ENCODE results near the gene CABYR.

Gene CABYR

GRCh38 chr18:24138789-24139616 lies at the start of gene CABYR:
CABYR (plus strand) TSS chr18:24139062; CDS start chr18:24143115, 4,053 bp downstream.
- peak in 55 of 56 donors; percentile 24 to 90 (median 72) for DNase-seq

- no peak for DNase-seq
These were observed 49.8 kb upstream of the CABYR start for GRCh38 chr18:24089076-24089475.

- no peak for DNase-seq
These were observed 49.1 kb upstream of the CABYR start for GRCh38 chr18:24089515-24090337.

DNA sequence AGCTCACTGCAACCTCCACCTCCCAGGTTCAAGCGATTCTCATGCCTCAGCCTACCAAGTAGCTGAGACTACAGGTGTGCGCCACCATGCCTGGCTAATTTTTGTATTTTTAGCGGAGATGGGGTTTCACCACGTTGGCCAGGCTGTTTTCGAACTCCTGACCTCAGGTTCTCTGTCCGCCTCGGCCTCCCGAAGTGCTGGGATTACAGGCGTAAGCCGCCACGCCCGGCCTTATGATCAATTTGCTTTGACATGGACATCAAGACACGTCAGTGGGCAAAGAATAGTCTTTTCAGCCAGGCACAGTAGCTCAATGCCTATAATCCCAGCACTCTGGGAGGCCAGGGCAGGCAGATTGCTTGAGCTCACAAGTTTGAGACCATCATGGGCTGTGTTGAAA lies 48.0 kb upstream of the CABYR start:
- no peak for DNase-seq

GRCh38 chr18:24094561-24094960 lies 44.3 kb upstream of the CABYR start:
- no peak for DNase-seq

- no peak for DNase-seq
These were observed 42.9 kb upstream of the CABYR start for GRCh38 chr18:24095976-24096375.

- DNase-seq: no peak
These were observed 35.4 kb upstream of the CABYR start for GRCh38 chr18:24103320-24104021.

DNA sequence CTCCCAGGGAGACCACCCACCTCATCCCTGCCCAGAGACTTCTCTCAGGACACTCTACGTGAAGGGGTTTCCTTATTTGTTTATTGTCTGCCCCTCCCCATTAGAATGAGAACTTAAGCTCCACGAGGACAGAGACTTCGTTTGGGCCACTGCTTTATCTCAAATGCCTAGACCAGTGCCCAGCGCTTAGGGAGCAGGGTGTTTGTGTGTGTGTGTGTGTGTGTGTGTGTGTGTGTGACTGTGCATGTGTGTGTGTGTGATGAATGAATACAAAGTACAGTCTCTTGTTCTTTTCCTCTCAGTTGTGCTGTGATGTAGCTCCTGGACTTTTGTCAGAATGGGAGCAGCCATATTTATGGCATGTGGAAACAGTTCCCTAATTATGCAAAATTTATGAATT lies 34.4 kb upstream of the CABYR start:
- DNase-seq: no peak

DNA sequence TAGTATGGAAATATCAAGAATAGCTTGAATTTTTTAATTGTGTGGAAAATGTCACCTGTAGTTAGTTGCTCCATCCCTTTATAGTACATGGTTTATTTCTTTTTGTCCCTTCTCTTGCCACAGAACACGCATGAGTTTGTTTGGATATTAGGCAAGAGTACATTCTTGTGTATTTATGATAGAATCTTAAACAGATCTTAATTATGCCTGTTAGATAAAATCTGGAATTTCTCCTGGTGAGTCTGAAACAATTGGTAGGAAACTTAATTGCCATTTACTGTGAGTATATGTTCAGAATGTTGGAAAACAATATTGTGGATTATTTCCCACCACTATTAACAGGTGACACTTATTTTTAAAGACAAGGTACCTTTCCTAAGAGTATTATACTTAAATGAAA lies 30.2 kb upstream of the CABYR start:
- DNase-seq: no peak

DNA sequence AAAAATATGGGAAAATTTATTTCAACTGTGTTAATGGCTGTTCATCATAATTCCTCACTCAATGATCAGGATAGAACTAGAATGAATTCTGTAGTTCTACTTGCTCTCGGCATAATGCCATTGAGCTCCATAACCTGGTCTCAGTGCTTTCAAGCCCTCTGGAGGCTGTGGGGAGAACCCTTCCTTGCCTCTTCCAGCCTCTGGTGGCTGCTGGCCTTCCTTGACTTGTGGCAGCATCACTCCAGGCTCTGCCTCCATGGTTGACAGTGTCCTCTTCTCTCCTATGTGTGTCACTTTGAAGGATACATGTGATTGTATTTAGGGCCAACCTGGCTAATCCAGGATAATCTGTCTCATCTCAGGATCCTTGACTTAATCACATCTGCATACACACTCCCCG lies 26.9 kb upstream of the CABYR start:
- DNase-seq: no peak

- DNase-seq: no peak
These were observed 26.4 kb upstream of the CABYR start for GRCh38 chr18:24112464-24112863.

DNA sequence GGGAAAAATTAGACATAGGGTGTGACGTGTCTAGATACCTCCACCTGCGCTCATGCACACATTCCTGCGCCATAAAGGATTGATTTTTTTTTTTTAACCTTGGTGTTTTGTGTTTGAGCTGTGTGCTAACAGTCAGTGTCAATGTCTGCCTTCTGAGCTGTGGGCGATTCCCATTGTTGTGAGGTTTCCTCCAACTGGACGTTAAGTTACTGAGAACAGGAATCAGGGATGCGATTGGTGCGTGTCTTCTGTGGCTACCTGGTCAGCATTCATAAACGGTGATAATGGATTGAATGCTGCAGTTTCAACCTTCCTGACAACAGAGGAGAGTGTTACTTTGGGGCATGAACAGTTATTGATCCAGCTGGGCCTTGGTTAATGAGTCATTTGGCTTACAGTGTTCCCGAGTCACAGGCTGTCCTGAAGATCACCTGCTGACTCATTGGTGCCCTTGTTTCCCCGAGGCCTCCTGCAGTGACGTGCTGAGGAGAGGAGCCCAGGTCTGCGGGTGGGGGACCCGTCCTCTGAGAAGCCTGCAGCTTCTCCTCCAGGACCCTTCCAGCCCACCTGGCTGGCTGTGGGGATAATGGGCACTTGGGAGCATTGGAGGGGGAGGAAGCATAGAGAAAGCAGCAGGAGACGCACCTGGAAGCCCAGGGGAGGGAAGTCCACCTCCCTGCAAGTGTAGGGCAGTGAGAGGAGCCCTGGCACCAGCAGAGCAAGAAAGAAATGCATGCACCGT lies 25.8 kb upstream of the CABYR start:
- DNase-seq: no peak

- DNase-seq: no peak
These were observed 23.8 kb upstream of the CABYR start for GRCh38 chr18:24114924-24115549.

- DNase-seq: no peak
These were observed 23.2 kb upstream of the CABYR start for GRCh38 chr18:24115628-24116027.

GRCh38 chr18:24118750-24119577 lies 19.9 kb upstream of the CABYR start:
- DNase-seq: peak in 44 of 56 donors; percentile 1 to 84 (median 32)

GRCh38 chr18:24120676-24121075 lies 18.2 kb upstream of the CABYR start:
- DNase-seq: no peak

DNA sequence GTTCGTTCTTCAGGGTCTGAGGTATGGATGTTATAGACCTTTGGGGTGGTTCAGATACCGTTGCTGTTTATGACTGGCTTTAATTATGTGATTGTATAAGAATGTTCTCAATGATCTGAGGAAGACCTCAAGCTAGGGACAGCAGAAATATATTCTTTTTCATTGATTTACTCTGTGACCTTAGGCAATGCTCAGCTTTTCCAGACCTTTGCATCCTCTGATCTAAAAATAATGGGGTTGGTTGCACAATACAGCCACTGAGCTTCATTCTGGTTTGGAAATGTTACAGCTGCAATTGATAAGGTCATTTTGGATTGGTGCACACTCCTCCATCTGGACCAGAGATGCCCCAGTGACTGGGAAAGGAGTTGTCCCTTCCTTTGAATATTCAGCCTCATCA lies 17.2 kb upstream of the CABYR start:
- no peak for DNase-seq

GRCh38 chr18:24126155-24126961 lies 12.5 kb upstream of the CABYR start:
- no peak for DNase-seq

GRCh38 chr18:24127735-24128134 lies 11.1 kb upstream of the CABYR start:
- no peak for DNase-seq
